Epidermal melanocyte (primary cell): ENCODE data around the gene AQP3.
"Not testable (repeated sequence)": the region's sequence is repeated elsewhere in the genome, so short reads cannot be mapped to it uniquely, and the experiment has no call there.

ENCODE experiments used
- DNase-seq: peaks from one replicate; pipeline ENCODE4 v3.0.0; 2011; ENCODE audit warnings: low spot score; ENCODE audit not compliant: insufficient read length

The AQP3 gene

GRCh38 chr9:33446946-33447798 lies at the start of gene AQP3:
Gene AQP3, minus strand, starts transcription at chr9:33447593. Its CDS starts 63 bp downstream, at chr9:33447530.
- peak; percentile 40 for DNase-seq

GRCh38 chr9:33493819-33494218 lies 46.4 kb upstream of the AQP3 start:
- not testable (repeated sequence) for DNase-seq

- DNase-seq: no peak
Measured at GRCh38 chr9:33489066-33489465, 41.7 kb upstream of the AQP3 start.

- DNase-seq: not testable (repeated sequence)
Measured at GRCh38 chr9:33485312-33485711, 37.9 kb upstream of the AQP3 start.

- no peak for DNase-seq
Measured at GRCh38 chr9:33480976-33481375, 33.6 kb upstream of the AQP3 start.

GRCh38 chr9:33480106-33480505 lies 32.7 kb upstream of the AQP3 start:
- no peak for DNase-seq

- no peak for DNase-seq
Measured at GRCh38 chr9:33476503-33476902, 29.1 kb upstream of the AQP3 start.

GRCh38 chr9:33475357-33475756 lies 28.0 kb upstream of the AQP3 start:
- no peak for DNase-seq

- DNase-seq: peak; percentile 98
Measured at GRCh38 chr9:33473643-33474352, 26.4 kb upstream of the AQP3 start, which contains the start of gene NOL6. Gene NOL6, minus strand, starts transcription at chr9:33473924. Its CDS starts 82 bp downstream, at chr9:33473842.

- no peak for DNase-seq
Measured at GRCh38 chr9:33472881-33473615, 25.7 kb upstream of the AQP3 start.

- DNase-seq: no peak
Measured at GRCh38 chr9:33472171-33472880, 24.9 kb upstream of the AQP3 start.

- no peak for DNase-seq
Measured at GRCh38 chr9:33471361-33471760, 24.0 kb upstream of the AQP3 start.

GRCh38 chr9:33469891-33470290 lies 22.5 kb upstream of the AQP3 start:
- DNase-seq: no peak

- no peak for DNase-seq
Measured at GRCh38 chr9:33468797-33469621, 21.6 kb upstream of the AQP3 start.

- DNase-seq: no peak
Measured at GRCh38 chr9:33468215-33468730, 20.9 kb upstream of the AQP3 start.

GRCh38 chr9:33467526-33467925 lies 20.1 kb upstream of the AQP3 start:
- no peak for DNase-seq

GRCh38 chr9:33466565-33467495 lies 19.4 kb upstream of the AQP3 start:
- DNase-seq: peak; percentile 41

GRCh38 chr9:33465596-33466564 lies 18.5 kb upstream of the AQP3 start:
- DNase-seq: no peak
